GM23248 (cell line): Measurements from ENCODE around the gene KCNA5.

Experiments used
- EZH2 ChIP-seq: fragments of 200-600 bp; sonication (generic); IDR thresholded peaks from 2 replicates; pipeline ENCODE4 v1.6.1; 2018; ENCODE audit warnings: antibody characterized with exemption, mild to moderate bottlenecking; ENCODE audit not compliant: insufficient read depth, poor library complexity, severe bottlenecking
- EZH2phosphoT487 ChIP-seq: fragments of 200-600 bp; sonication (generic); IDR thresholded peaks from 2 replicates; pipeline ENCODE4 v1.6.1; 2018; ENCODE audit warnings: antibody characterized with exemption, moderate library complexity, mild to moderate bottlenecking, low read depth; ENCODE audit not compliant: insufficient read depth

GRCh38 chr12:5070090-5070489, 26.4 kb downstream of the KCNA5 start:
- TF ChIP-seq EZH2 (no peak), EZH2phosphoT487 (no peak)
